Panc1 (cell line): ENCODE results near the gene OTOGL.

Experiments used
- REST ChIP-seq, 2 experiments: IDR thresholded peaks; 2 replicates each; pipeline ENCODE4 v1.6.1; 2011 to 2012; ENCODE audit warnings: low read depth in 2 of 2, control low read depth in 1 of 2, low read length in 1 of 2, mild to moderate bottlenecking in 1 of 2, moderate library complexity in 1 of 2; ENCODE audit not compliant: insufficient read depth in 1 of 2
- SIN3A ChIP-seq: IDR thresholded peaks from 2 replicates; pipeline ENCODE4 v1.6.1; 2012; ENCODE audit warnings: low read depth, mild to moderate bottlenecking, low read length, moderate library complexity, borderline replicate concordance; ENCODE audit not compliant: insufficient read depth
- TF ChIP-seq, protein P1 (sequence below): fragments of 450-650 bp; IDR thresholded peaks from 2 replicates; pipeline ENCODE4 v1.5.1; 2017; ENCODE audit warnings: mild to moderate bottlenecking

DNA sequence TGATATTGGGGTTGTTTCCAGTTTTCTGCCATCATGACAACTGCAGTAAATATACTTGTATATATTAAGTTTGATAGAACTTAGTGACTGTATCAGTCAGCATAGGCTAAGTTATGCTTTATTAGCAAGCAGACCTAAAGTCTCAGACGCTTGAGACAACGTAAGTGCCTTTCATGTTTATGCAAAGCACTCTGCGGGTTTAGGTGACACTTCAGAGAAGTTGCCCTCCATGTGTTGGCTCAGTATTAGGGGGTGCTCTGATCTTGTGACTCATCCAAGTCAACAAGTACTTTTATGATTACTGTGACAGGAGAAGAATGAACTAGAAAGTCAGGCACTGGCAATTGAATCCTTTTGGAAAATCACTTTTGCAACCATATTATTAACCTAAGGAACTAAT, 13.3 kb upstream of the OTOGL start:
- TF ChIP-seq, protein P1, sequence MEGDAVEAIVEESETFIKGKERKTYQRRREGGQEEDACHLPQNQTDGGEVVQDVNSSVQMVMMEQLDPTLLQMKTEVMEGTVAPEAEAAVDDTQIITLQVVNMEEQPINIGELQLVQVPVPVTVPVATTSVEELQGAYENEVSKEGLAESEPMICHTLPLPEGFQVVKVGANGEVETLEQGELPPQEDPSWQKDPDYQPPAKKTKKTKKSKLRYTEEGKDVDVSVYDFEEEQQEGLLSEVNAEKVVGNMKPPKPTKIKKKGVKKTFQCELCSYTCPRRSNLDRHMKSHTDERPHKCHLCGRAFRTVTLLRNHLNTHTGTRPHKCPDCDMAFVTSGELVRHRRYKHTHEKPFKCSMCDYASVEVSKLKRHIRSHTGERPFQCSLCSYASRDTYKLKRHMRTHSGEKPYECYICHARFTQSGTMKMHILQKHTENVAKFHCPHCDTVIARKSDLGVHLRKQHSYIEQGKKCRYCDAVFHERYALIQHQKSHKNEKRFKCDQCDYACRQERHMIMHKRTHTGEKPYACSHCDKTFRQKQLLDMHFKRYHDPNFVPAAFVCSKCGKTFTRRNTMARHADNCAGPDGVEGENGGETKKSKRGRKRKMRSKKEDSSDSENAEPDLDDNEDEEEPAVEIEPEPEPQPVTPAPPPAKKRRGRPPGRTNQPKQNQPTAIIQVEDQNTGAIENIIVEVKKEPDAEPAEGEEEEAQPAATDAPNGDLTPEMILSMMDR: no peak
- no peak for TF ChIP-seq REST (IDR thresholded peaks at IDR 0.05; ENCODE audit: insufficient read depth in 1 of 2, low read depth in 2 of 2, low read length in 1 of 2)
- no peak for TF ChIP-seq SIN3A
